HL-60 (cell line): ENCODE data around the gene RPL10L.

Experiments used
- DNase-seq, 2 experiments: peaks; one replicate each; pipeline ENCODE4 v3.0.0-alpha.2; 2010 to 2020; ENCODE audit warnings: low read depth in 1 of 2, low spot score in 1 of 2
- H3K27ac ChIP-seq: fragments of 250-450 bp; sonication (Bioruptor Pico); replicated peaks from 2 replicates; pipeline ENCODE4 v1.5.1; 2020; ENCODE audit warnings: mild to moderate bottlenecking, moderate library complexity
- H3K27me3 ChIP-seq: fragments of 250-450 bp; sonication (Bioruptor Pico); 2 replicates; pipeline ENCODE4 v1.5.1; 2021; ENCODE audit warnings: mild to moderate bottlenecking, moderate library complexity; ENCODE audit not compliant: insufficient read depth, poor library complexity, severe bottlenecking
- H3K4me3 ChIP-seq: replicated peaks from 2 replicates; pipeline ENCODE4 v1.5.1; 2011; ENCODE audit warnings: mild to moderate bottlenecking, control low read depth, low read length; ENCODE audit not compliant: insufficient read depth
- CTCF ChIP-seq: IDR thresholded peaks from one replicate; pipeline ENCODE4 v1.5.1; 2011; ENCODE audit warnings: low read length, control low read depth, inconsistent platforms; ENCODE audit not compliant: insufficient read depth
- GABPA ChIP-seq: IDR thresholded peaks from 2 replicates; pipeline ENCODE4 v1.6.1; 2012; ENCODE audit warnings: low read depth
- POLR2AphosphoS5 ChIP-seq: IDR thresholded peaks from 2 replicates; pipeline ENCODE4 v1.6.1; 2012; ENCODE audit warnings: low read depth
- REST ChIP-seq: IDR thresholded peaks from 2 replicates; pipeline ENCODE4 v1.6.1; 2012; ENCODE audit warnings: low read depth; ENCODE audit not compliant: insufficient replicate concordance
- SPI1 ChIP-seq: IDR thresholded peaks from 2 replicates; pipeline ENCODE4 v1.6.1; 2012; ENCODE audit warnings: low read depth, mild to moderate bottlenecking, borderline replicate concordance

RPL10L gene

GRCh38 chr14:46626876-46627275, 24.7 kb downstream of the RPL10L start:
- Histone ChIP-seq H3K27me3 (no peaks in the 10 kb centered on the region), H3K27ac (no peak overlapping the region), H3K4me3 (no peak overlapping the region)
- no peak for DNase-seq
- no peak for TF ChIP-seq GABPA
- no peak for TF ChIP-seq SPI1
- no peak for TF ChIP-seq REST
- TF ChIP-seq CTCF, result no peak
- no peak for TF ChIP-seq POLR2AphosphoS5
